Activated CD4-positive, alpha-beta T cell treated with anti-CD3 and anti-CD28 coated beads, Interleukin-2, amount 50 U/mL, for 1 hour (primary cell): ENCODE data around the gene KLHL21.

ENCODE experiments used
- DNase-seq: peaks from one replicate; pipeline ENCODE4 v3.0.0-alpha.2; 2020

Gene KLHL21

DNA sequence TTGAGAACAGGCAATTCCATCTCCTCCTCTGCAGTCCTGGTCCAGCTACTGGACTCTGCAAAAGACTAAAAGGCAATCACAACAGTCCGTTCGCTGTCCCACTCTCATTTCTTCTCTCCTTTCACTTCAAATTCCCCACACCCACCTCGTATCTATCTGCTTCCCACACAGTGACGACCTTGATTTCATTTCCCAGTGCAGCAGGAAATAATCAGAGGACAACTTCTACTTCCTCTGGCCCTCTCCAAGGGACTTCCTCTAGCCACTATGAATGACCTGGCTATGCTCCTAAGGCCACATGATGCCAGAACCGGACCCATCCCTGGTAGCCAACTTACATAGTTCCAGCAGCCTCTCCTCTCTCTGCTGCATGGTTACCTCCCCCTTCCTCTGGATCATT is 56.3 kb downstream of the KLHL21 start:
- DNase-seq: no peak

DNA sequence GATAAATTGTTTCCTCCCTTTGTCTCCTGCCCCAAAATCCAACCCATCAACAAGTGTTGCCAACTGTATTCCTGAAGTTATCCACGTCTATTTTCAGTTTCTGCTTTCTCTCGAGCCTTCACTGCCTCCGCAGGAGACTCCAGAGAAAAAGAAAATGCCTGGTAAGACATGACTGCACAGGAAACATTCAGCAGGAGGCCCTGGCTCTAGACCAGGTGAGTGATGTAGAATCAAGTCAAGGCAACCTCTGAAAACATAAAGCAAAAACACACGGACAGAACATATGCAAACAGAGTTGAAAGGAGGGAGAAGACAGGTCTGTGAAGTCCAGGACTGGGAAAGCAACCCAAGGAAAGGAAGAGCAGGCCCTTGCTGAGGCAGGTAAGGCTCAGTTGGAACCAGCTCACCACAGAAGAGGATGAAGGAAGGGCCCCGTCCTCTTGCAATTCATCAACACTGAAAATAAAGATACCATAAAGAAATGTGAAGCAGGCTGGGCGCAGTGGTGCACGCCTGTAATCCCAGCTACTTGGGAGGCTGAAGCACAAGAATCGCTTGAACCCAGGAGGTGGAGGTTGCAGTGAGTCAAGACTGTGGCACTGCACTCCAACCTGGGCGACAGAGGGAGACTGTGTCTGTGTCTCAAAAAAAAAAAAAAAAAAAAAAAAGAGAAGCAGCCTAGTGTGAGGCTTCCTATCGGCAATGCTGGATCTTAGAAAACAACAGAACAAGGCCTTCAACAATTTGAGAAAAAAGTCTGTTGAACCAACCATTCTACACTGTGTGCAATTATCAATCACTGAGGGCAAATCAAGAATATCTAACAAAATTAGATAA is 57.2 kb downstream of the KLHL21 start:
- peak; percentile 19 for DNase-seq

DNA sequence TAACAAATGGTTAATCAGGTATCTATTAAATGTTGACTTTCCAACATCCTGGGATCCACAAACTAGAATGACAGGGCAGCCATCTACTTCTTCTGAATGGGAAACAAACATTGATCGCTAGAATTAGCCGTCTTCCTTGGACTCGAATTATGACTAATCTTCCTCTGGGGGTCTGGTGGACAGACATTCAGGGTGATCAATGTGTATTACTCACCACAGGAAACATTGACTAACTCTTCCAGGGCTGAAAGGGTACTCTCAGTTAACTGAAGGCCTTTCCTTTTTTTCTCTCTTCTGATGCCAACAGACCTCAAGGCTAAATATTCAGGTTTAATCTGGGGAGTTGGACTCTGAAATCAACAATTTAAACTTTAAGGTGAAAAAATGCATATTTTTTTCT is 57.8 kb downstream of the KLHL21 start:
- DNase-seq: no peak
